ENCODE results near the gene CNPY4.

Gene CNPY4

GRCh38 chr7:100091411-100092181, 27.8 kb upstream of the CNPY4 start:
- DNase-seq = peak; percentile 57

DNA sequence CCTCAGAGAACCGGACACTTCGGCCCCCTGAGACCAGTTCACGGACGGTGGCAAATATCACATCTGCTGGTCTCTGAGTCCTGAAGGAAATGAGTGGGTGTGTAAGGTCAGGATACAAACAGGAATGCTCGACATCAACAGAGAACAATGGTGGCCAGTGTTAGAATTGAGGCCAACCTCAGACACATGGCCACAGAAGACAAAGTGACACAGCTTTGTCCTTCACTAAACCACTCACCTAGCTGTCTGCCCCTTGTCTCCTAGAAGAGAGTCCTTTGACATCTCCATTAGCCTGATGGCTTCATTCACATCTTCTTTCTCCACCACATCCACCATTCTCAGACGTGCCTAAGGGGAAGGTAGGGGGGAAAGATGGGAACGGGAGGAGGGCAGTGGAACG, 26.4 kb upstream of the CNPY4 start:
- no peak for DNase-seq

- no peak for DNase-seq
Measured at GRCh38 chr7:100093498-100093897, 25.9 kb upstream of the CNPY4 start.

- no peak for DNase-seq
Measured at GRCh38 chr7:100093925-100094486, 25.4 kb upstream of the CNPY4 start.

GRCh38 chr7:100095289-100095688, 24.1 kb upstream of the CNPY4 start:
- DNase-seq = no peak

- DNase-seq = no peak
Measured at GRCh38 chr7:100095704-100096103, 23.7 kb upstream of the CNPY4 start.

DNA sequence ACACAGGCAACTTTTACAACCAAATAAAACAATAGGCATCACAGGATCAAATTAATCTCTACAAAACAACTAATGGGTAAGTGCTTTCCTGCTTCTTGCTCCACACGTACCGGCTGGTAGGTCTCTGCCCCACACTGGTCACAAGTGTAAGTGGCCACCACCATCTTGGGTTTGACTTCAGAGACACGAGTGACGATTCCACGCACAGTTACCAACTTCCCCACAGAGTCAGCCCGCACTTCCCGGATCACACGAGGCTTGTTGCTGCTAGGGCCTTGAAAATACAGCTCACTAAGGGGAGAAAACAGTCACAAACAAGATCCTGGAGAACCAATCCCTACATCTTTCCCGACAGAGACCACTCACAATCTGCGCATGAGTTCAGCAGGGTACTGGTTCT, 20.5 kb upstream of the CNPY4 start:
- no peak for DNase-seq

DNA sequence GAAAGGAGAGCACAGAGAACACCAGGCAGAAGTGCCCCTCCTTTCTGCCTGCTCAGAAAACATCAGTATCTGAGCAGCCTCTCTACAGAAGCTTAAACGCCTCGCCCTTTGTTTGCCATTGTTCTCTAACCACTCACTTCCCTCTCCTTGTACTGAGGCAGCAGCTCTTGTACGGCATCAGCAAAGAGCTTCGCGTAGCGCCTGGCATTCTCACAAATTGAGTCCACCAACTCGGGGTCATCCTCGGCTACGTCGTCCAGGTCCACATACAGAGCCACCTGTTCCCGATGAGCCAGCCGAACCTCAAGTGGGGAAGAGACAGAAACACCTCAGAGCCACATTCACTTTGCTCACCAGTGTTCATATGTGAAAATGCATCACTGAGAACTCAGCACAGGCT, 20.0 kb upstream of the CNPY4 start:
- no peak for DNase-seq

- peak; percentile 98 for DNase-seq
Measured at GRCh38 chr7:100100420-100101015, 18.9 kb upstream of the CNPY4 start.

- peak; percentile 100 for DNase-seq
Measured at GRCh38 chr7:100101016-100101862, 18.2 kb upstream of the CNPY4 start, which contains the start of the genes AP4M1 and MCM7. TSS of gene AP4M1 (plus strand) at chr7:100101643. CDS start at chr7:100101715, 72 bp downstream. TSS of gene MCM7 (minus strand) at chr7:100101397. CDS start at chr7:100101294, 103 bp downstream.

DNA sequence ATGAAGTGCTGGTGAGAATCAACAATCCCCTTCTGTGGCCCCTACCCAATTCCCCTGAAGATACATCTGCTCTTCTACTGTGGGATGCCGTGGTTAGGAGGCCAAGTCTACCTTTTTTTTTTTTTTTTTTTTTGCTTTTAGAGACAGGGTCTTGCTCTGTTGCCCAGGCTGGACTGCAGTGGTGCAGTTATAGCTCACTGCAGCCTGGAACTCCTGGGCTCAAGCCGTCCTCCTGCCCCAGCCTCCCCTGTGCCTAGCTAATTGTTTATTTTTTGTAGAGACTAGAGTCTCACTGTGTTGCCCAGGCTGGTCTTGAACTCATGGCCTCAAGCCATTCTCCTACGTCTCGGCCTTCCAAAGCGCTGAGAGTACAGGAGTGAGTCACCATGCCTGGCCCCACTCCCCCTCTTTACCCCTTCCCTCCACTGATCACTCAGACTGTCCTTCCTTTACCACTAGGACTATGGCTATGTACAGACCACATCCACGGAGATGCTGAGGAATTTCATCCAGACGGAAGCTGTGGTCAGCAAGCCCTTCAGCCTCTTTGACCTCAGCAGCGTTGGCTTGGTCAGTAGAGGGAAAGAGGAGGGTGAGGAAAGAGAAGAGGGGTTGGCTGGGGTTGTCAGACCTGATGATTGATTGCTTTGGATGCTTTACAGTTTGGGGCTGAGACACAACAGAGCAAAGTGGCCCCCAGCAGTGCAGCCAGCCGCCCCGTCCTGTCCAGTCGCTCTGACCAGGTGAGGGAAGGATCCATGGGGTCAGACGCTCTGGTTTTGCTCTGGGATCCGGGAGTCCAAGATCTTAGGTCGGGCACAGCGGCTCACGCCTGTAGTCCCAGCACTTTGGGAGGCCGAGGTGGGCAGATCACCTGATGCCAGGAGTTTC, 16.2 kb upstream of the CNPY4 start:
- DNase-seq = no peak

- no peak for DNase-seq
Measured at GRCh38 chr7:100105534-100105933, 13.9 kb upstream of the CNPY4 start.

DNA sequence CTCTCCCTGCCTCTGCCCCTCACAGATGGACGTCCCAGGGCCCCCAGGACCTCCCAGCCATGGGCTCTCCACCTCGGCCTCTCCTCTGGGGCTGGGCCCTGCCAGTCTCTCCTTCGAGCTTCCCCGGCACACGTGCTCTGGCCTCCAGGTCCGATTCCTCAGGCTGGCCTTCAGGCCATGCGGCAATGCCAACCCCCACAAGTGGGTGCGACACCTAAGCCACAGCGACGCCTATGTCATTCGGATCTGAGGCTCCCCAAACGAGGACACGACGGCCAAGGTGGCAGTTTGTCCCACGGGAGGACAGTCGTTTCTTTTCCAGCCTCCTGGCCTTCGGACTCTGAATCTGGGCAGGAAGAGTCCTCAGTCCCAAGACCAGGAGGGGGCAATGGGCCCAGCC, 12.8 kb upstream of the CNPY4 start:
- DNase-seq = no peak

GRCh38 chr7:100107125-100107737, 12.2 kb upstream of the CNPY4 start:
- no peak for DNase-seq

DNA sequence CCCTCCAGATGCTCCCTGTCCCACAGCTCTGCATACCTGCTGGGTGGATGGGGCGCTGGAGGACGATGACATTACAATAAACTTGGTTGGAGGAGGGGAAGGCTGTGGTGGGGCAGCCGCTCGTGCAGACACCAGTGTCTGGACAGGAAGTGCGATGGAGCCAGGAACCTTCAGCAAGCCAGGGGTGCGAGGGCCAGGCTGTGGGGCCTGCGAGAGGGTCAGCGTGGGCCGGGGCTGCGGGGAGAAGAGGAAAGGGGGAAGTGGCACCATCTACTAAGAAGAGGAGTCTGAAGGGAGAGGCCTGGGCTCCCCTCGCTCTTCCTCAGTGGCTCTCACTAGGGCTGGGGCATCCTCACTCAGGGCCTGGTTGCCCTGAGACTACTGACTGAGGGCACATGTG, 11.5 kb upstream of the CNPY4 start:
- no peak for DNase-seq

DNA sequence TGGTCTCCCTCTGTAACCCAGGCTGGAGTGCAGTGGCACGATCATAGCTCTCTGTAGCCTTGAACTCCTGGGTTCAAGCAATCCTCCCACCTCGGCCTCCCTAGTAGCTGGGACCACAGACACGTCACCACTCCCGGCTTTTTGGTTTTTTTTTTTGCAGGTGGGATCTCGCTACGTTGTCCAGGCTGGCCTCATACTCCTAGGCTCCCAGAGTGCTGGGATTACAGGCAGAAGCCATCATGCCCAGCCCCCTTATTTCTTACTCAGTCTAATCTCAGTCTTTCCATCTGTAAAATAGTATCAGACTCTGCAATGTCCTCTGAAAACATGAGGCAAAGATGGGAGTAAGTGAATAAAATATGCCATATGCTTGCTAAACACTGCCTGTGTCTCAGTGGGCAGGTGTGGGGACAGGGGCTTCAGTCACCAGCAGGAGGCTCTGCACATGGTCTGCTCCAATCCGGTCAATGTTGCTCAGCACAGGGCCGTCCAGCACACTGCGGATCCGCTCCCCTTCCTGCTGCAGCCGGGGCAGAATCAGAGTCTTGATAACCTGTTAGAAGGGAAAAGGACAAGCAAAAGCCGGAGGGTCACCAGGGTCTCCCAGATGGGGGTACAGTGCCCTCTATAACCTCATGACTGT, 9.8 kb upstream of the CNPY4 start:
- DNase-seq = no peak

DNA sequence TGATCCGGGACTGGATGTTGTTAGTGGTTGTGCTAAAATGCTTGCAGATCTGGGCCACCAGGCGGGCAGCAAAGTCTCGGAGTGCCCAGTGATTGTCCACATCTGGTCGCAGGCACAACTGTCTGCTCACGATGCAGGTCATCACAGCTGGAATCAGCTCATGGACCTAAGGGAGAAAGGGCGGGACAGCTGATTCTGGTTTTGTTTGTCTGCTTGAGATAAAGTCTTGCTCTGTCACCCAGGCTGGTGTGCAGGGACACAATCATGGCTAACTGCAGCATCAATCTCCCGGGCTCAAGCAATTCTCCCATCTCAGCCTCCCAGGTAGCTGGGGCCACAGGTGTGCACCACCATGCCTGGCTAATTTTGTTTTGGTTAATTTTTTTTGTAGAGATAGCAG, 8.3 kb upstream of the CNPY4 start:
- no peak for DNase-seq

GRCh38 chr7:100111914-100112313, 7.5 kb upstream of the CNPY4 start:
- no peak for DNase-seq

DNA sequence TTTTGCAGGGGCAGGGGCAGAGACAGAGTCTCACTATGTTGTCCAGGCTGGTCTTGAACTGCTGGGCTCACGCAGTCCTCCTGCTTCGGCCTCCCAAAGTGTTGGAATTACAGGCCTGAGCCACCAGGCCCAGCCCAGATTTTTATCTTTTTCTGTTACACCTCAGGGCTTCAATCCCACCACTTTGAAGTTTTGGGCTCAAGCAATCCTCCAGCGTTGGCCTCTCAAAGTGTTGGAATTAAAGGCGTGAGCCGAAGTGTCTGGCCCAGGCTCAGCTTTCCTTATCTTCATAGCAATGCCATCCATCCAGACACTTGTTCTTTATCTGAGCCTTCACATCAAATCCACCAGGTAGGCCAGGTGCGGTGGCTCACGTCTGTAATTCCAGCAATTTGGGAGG, 4.4 kb upstream of the CNPY4 start:
- DNase-seq = no peak

- DNase-seq = no peak
Measured at GRCh38 chr7:100118388-100119071, 904 bp upstream of the CNPY4 start.
